Lung microvascular endothelial cell (primary cell): ENCODE data around the gene SLC17A2. TPM values are rescaled to one million over a fixed set of nuclear protein-coding genes. Genes with fewer than 3 reads are reported as not detected.

ENCODE experiments used
- DNase-seq, 2 donors: peaks; one replicate each; pipeline versions ENCODE4 v3.0.0 to v3.0.0-alpha.2; 2010; ENCODE audit warnings: low read depth in 2 of 2
- total RNA-seq: library from RNA; depleted of rRNA; stranded (reverse); fragments of >200 nt; gene quantifications from 2 replicates; pipeline ENCODE4 v1.2.1, GENCODE V29; 2014

The SLC17A2 gene, protein sequence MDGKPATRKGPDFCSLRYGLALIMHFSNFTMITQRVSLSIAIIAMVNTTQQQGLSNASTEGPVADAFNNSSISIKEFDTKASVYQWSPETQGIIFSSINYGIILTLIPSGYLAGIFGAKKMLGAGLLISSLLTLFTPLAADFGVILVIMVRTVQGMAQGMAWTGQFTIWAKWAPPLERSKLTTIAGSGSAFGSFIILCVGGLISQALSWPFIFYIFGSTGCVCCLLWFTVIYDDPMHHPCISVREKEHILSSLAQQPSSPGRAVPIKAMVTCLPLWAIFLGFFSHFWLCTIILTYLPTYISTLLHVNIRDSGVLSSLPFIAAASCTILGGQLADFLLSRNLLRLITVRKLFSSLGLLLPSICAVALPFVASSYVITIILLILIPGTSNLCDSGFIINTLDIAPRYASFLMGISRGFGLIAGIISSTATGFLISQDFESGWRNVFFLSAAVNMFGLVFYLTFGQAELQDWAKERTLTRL
- not detected in 2 replicates for total RNA-seq

DNA sequence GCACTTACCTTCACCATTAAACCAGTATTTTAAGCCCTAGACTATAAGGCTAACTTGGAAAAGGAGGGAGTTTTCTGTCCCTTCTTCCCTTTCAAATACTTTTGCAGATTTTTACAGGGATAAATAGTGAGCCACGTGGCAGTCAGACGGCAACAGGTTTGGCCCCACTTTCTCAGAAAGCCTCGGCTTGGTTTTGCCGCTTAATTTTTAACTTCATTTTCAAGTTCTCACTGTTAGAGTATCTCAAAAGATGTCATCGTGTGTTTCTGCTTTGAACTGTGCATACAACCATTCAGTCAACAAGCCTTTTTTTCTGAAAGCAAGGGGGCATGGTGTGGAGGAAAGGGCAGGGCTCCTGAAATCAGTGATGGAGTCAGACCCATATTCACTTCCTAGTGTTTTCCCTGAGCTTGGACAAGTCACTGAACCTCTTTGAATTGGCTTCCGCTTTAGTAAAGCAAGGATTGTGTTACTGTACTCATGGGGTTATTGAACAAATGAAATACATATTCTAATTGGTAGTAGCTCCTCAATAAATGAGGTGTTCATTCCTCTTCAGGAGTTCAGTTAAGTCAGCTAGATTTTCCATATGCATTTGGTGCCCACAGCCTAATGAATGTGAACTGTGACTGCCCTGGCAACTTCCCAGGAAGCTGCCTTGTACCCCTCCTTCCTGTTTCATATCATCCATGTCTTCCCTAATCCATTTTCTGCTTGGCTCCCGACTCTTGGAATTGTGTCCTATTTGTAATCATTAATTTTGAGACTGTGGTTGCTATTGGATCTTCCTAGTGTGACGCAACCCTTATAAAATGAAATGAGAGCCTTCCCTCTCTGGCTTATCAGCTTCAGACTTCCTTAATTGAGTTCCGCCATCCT, at the start of gene SLC17A2:
Gene SLC17A2 (minus strand): TSS at position 160 of the 879 bp plus-strand sequence. CDS start 4,895 bp downstream, outside the sequence.
- no peak for DNase-seq

DNA sequence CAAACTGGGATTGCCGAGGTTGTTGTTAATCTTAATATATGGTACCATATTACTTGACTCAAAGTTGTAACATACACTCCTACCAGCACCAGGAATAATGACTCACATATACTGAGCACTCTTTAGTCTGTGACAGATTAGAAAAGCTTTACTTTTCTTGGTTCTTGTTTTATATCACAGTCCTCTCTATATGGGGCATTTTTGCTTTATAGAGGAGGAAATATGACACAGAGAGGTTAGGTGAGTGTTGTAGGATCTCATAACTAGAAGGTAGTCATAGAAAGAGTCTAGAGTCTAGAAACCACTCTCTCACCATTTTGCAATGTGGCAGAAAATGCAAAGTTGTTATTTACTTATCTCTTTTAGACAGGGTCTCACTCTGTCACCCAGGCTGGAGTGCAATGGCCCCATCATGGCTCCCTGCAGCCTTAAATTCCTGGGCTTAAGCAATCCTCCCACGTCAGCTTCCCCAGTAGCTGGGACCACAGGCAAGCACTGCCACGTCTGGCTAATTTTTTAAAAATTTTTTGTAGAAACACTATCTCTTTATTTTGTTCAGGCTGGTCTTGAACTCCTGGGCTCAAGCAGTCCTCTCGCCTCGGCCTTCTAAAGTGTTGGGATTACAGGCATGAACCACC, 45.6 kb upstream of the SLC17A2 start:
- DNase-seq = no peak

DNA sequence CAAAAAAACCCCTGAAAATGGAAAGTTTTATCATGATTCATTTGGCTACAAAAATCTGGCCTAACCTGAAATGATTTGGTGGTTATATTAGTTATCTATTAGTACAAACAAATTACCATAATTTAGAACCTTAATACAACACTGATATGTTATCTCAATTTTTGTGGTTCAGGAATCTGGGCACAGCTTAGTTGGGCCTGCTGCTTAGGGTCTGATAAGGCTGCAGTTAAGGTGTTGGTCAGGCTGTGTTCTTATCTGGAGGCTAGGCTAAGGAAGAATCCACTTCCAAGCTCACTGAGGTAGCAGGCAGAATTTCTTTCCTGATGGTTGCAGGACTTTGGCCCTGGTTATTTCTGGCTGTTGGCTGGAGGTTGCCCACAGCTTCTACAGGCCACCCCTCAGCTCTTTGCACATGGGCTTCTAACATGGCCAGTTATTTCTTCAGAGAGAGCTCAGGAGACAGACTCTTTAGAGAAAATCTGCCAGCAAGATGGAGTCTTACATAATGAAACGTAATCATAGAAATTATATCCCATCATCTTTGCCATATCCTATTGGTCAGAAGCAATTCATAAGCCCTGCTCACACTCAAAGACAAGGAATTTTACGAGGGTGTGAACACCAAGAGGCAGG, 43.5 kb upstream of the SLC17A2 start:
- DNase-seq = no peak

DNA sequence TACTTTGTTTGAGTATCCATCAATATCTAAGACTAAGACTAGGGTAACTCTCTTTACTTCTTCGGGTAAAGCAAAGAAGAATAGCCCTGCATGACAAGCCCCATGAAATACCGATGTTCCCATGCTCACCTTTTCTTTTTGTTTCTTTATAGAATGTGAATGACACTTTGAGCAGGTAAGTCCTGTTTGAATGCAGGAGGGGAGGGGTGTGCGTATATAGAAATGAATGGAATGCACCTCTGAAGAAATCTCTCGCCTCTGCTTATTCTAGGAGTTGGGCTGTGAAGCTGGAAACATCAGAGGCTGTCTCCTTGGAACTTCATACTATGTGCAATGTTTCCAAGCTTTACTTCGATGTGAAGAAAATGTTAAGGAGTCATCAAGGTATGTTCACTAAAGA, 42.4 kb upstream of the SLC17A2 start:
- DNase-seq = no peak

DNA sequence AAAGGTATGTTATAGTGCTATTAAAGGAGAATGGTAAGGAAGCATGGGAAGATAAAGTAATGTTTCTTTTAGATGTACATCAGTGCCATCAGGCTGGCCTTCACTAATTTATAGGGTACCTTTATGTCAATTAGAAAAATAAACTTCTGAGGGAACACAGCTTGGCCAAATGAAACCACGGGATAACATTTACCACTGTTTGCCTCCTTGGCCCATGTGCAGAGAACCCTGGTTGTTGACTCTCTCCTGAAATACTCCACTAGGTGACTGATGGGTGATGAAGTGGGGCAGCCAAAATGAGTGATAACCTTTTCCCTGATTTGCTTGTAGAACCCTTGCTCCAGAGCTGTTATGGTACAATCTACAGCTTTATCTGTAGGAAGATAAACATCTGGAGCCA, 41.6 kb upstream of the SLC17A2 start:
- no peak for DNase-seq

DNA sequence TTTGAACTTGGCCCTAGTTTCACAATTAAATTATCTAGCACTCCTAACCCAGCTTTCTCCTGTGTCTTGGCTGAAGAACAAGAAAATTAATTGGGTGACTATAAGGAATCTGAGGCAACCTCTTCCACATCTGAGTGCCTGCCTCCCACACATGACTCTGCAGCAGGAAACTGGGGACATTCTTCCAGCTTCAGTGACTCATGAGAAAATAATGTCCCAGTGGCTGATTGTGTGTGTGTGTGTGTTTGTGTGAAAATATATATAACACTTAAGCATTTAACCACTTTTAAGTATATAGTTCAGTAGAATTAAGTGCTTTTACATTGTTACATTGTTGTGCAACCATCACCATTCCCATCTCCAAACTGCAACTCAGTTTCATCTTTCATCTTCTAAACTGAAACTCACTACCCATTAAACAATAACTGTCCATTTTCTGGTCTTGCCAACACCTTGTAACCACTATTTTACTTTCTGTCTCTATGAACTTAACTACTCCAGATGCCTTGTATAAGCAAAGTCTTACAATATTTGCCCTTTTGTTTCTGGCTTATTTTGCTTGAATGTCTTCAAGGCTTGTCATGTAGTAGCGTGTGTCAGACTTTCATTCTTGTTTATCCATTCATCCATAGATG, 40.8 kb upstream of the SLC17A2 start:
- DNase-seq = peak; percentile 61 to 91

DNA sequence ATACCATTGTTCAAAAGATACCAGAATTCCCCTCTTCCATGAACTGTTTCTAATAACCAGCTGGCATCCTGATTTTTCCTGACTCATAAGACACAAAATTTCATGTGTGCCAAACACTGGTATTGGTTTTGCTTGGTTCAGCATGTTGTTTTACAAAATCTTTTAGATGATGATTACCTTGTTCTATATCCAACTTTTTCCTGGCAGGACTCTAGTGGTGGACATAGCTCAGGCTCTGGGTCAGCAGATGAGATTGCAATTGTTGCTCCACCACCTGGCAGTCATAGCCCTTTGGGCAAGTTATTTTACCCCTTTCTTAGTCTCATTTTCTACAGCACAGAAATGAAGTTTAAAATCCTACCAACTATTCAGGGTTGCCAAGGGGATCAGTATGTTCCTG, 38.3 kb upstream of the SLC17A2 start:
- peak; percentile 26 to 27 for DNase-seq

DNA sequence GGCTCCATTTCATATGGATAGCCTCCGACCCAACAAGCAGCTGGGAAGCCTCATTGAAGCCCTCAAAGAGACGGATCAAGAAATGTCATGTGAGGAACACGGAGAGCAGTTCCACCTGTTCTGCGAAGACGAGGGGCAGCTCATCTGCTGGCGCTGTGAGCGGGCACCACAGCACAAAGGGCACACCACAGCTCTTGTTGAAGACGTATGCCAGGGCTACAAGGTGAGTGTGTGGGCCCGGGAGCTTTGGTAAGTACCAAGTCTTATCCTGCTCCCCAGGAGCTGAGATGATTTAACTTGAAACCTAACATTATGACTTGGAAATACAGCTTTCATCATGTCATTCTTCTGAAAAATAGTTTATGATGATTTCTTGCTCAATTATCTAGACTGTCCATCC, 36.2 kb upstream of the SLC17A2 start:
- DNase-seq = no peak

DNA sequence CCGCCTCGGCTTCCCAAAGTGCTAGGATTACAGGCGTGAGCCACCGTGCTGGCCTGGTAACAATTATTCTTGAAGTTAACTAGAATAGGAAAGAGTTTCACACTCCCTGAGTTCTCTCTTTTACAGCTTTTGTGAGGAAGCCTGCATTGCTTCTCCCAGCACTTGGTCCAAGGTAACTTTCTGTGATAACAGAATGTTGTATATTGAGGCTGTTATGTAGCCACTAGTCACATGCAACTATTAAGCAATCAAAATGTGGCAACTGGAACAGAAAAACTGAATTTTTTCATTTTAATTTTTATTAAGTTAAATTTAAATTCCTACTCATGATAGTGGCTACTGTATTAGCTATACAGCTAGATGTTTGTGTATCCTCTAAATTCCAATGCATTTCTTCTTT, 34.6 kb upstream of the SLC17A2 start:
- no peak for DNase-seq

DNA sequence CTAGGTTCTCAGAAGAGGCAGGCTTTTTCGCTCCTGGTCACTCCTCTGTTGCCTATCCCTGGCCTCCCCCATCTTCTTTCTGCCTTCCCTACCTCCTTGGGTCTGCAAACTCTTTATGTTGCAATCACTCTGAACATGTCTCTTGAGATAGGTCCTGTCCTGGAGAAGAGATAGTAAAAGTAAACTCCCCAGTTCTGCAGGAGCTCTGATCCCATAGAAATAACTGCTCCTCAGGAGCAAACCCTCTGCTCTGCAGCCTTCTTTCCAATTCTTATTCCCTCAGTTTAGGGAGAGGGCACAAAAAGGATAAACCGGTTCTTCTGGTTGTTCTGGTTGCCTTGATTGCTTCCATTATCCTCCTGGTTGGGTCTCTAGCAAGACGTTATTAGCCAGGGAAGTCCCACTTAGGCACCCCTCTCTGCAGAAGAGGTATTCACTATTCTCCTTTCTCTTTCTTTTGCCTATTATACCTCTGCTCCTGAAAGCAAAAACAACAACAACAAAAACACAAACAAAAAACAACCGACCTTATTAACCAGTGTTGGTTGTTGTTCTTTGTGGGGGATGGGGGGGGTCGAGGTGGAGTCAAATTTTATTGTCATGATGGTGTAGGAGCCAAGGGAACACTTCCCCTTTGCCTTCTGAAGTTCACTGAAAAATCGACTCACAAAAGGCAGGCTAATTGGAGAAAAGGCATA, 33.1 kb upstream of the SLC17A2 start:
- DNase-seq = no peak

DNA sequence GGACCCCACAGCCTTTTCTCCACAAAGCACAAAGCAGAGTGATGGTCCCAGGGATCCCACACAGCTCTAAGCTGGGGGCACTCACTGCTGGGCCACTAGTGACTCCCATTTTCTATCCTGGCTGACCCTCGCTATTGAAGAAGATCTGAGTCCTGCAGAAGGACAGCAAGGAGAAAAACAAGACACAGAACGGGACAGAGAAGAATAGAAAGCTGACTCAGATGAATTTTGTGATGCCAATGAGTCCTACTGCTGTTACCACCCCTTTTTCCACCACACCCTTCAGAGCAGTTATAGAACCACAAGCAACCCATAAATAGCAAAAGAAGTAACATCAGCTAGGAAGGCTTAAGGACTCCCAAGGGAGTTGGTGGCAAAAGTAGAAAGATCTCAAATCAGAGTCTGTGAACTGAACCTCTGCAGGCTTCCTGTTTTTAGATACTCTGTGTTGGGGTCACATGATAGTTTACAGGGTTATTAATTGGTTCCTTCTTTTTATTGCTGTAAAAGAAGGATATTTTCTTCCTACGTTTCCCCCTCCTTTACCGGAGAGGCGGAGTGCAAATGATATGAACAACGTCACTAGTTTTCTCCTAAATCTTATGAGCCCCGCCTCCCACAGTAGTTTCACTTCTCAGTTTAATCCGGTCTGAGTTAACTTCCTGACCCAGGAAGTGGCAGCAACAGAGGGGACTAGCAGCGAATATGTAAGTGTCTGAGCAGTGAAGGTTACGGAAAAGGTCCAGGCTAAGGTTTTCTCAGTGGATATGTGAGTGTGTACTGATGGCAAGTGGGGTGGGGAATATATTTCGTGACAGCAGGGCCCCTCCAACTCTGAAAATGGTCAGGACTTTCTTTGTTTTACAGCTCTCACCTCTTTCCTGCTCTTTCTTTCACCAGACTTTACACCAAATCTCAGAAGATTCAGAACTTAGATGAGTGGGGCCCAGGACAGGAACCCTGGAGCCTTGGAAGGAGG, 31.9 kb upstream of the SLC17A2 start, which contains the start of gene TRIM38:
Gene TRIM38 (plus strand): TSS at position 654 of the 979 bp plus-strand sequence. CDS start 3,721 bp downstream, outside the sequence.
- peak; percentile 74 to 94 for DNase-seq

DNA sequence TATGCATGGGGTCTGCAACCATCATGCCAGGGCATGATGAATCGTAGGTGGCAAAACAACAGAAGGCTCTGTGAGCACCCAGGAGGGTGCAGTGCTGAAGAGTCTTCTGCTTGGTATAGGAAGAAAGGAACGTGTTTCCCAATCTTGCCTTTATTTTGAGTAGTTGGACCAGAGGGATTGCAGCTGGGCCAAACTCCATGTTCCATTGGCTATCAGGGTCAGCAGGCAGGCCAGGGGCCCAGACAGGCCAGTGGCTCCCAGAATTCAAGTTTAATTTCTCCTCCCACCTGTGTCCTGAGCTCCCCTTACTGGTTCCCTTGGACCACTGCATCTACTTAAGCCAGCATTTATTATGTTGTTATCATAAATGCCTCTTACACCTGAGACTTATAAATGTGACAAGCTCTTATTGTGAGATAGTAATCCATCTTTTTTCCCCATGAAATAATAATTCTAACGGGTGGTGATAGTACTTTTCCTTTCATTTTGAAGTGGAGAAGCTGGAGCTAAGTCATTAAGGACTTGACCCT, 31.2 kb upstream of the SLC17A2 start:
- DNase-seq = peak in 1 of 2 donors; percentile 8

DNA sequence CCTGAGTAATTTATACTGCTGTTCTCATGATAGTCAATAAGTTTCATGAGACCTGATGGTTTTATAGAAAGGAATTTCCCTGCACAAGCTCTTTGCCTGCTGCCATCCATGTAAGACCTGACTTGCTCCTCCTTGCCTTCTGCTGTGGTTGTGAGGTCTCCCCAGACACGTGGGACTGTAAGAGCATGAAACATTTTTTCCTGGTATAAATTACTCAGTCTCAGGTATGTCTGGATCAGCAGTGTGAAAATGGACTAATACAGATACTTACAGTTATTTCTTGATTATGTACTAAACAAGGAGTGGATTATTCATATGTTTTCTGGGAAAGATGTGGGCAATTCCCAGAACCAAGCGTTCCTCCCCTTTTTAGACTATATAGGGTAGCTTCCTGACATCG, 30.2 kb upstream of the SLC17A2 start:
- DNase-seq = no peak

DNA sequence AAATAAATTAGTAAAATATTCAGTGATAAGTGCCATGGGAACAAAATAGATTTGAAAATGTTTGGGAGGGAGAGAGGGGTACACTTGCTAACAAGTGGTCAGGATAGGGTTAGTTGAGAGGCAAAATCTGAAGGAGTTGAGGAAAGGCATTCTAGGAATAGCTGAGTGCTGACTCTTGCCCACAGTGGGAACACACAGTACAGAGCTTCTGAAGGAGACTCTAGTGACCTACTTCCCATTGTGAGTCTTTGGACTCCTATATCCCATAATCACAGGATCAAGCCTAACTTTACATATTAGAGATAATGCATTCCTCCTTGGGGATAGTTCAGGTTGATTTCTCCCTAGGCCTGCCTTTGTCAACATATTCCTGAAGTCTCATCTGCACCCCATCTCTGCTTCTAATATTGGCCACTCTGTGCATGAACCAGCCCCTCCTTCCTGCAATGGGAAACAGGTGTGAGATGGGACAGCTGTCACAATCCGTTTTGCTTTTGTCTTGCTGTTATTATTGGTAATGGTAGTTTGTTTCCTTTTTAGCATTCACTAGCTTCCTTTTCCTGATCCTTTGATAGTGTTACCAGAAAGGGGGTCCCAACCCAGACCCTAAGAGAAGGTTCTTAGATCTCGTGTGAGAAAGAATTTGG, 29.5 kb upstream of the SLC17A2 start:
- no peak for DNase-seq

DNA sequence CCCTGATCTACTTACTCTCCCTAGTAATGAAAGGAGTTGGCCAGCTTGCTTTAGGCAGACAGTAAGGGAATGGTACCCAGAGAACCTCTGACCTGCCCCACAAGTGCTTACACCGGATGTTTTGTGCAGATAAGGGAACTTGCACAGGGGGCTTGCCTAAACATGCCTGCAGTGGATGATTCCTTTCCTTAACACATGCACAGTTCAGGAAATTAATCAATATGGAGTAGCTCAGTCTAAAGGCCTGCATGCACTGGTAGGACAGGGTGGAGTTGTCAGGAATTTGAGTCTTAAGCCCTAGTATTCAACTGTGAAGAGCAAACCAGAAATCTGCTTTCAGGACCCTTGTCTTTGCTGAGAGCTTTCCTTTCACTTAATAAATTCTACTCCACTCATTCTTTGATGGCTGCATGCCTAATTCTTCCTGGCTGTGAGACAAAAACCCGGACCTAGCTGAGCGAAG, 28.2 kb upstream of the SLC17A2 start:
- peak in 1 of 2 donors; percentile 16 for DNase-seq

DNA sequence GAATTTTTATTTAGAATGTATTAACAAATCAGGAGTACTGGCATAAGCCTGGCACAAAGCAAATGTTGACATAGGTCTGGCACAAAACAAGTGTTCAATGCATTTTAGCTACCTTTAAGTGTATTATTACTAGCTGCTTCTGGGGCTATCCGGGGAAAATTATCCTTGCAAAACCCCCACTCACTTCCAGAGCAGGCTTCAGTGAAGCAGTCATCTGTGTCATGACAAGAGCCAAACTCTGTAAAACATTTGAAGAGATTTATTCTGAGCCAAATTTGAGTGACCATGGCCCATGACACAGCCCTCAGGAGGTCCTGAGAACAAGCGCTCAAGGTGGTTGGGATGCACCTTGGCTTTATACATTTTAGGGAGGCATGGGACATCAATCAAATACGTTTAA, 25.7 kb upstream of the SLC17A2 start:
- DNase-seq = no peak

DNA sequence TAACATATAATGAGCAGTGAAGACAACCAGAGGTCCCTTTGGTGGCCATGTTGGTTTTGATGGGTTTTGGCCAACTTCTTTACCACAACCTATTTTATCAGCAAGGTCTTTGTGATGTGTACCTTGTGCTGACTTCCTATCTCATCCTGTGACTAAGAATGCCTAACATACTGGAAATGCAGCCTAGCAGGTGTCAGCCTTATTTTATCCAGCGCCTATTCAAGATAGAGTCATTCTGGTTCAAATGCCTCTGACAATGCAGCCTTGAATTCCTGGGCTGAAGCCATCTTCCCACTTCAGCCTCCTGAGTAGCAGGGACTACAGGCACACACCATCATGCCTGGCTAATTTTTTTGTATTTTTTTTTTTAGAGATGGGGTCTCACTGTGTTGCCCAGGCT, 24.3 kb upstream of the SLC17A2 start:
- no peak for DNase-seq

DNA sequence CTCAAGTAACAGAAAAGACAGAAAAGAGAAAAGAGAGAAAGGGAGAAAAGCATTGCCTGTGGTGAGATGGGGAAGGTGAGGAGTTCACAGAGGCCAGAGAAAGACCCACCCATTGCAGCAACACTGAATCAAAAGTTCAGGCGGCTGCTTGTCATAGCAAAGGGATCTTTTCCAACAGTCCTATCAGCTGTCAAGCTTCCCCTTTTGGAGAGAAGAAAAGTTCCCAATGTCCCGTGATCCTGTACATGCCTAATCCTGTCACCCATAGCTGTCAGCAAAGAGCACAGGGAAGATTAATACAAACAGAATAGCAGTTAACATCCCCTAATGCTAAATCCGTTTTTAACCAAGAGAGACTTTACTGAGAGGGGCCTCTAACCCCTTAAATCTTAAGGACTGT, 23.2 kb upstream of the SLC17A2 start:
- no peak for DNase-seq
